ENCODE measurements around the gene SOX13. TPM values are rescaled to one million over a fixed set of nuclear protein-coding genes. Genes with fewer than 3 reads are reported as not detected.

The SOX13 gene
- total RNA-seq, 4 donors from 2014 or later, result 15.7 to 139 (median 37.9) TPM

DNA sequence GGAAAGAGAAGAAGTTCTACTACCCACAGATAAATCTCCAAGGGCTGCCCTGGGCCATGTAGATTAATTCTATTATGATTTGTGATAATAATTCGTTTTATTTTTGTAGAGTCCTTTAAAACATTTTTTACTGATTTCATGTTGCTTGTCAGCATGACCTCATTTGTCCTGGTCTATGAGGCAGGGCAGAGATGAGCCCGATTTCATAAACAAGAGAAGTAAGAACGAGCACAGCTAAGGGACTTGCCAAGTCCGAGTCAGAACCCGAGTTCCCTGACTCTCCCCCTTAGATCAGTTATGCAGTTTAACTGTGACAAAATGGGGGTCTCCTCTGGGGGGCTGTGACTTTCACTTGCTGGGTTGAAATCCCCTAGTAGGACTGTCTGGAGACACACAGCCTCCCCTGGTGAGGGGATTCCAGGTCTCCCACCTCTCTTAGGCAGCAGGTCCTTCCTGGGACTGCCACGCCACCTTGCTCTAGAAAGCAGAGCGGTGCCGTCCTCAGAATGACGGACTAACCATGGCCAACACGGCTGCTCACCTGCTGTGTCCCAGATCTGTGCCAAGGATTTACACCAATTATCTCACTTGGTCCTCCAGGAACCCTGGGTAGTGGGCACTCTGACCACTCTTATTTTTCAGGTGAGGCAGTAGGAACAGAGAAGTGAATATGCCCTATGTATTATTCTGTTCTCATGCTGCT is 31.0 kb upstream of the SOX13 start:
- no peaks in the 10 kb centered on the region for H3K27me3 ChIP-seq
- H3K4me3 ChIP-seq, result no peak overlapping the region
- H3K4me1 ChIP-seq, result peaks cover 5 to 10% of the 10 kb centered on the region in 2 donors
- TF ChIP-seq, protein P1, sequence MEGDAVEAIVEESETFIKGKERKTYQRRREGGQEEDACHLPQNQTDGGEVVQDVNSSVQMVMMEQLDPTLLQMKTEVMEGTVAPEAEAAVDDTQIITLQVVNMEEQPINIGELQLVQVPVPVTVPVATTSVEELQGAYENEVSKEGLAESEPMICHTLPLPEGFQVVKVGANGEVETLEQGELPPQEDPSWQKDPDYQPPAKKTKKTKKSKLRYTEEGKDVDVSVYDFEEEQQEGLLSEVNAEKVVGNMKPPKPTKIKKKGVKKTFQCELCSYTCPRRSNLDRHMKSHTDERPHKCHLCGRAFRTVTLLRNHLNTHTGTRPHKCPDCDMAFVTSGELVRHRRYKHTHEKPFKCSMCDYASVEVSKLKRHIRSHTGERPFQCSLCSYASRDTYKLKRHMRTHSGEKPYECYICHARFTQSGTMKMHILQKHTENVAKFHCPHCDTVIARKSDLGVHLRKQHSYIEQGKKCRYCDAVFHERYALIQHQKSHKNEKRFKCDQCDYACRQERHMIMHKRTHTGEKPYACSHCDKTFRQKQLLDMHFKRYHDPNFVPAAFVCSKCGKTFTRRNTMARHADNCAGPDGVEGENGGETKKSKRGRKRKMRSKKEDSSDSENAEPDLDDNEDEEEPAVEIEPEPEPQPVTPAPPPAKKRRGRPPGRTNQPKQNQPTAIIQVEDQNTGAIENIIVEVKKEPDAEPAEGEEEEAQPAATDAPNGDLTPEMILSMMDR (IDR thresholded peaks at IDR 0.05), result no peak
- no peak for TF ChIP-seq POLR2A (IDR thresholded peaks at IDR 0.05)
- no peaks in the 10 kb centered on the region for H3K36me3 ChIP-seq
- peak; percentile 26 to 57 for DNase-seq
- intact Hi-C loops (cut with DNase I; ENCODE audit: low total_unique reads), result no loop called here
- H3K27ac ChIP-seq, result peak overlapping the region; percentile 79 to 80
- H3K9me3 ChIP-seq, result no peaks in the 10 kb centered on the region

DNA sequence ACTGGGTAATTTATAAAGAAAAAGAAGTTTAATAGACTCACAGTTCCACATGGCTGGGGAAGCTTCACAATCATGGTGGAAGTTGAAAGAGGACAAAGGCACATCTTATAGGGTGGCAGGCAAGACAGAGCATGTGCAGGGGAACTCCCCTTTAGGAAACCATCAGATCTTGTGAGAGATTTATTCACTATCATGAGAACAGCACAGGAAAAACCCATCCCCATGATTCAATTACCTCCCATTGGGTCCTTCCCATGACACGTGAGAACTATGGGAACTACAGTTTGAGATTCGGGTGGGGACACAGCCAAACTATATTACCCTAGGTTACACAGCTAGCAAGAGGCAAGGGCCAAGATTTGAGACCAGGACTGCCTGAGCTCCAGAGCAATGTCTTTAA is 30.4 kb upstream of the SOX13 start:
- no peak for TF ChIP-seq POLR2A (IDR thresholded peaks at IDR 0.05)
- TF ChIP-seq, protein P1 (IDR thresholded peaks at IDR 0.05), result no peak
- intact Hi-C loops (cut with DNase I; ENCODE audit: low total_unique reads), result no loop called here
- H3K27ac ChIP-seq, result peak overlapping the region; percentile 79 to 80

DNA sequence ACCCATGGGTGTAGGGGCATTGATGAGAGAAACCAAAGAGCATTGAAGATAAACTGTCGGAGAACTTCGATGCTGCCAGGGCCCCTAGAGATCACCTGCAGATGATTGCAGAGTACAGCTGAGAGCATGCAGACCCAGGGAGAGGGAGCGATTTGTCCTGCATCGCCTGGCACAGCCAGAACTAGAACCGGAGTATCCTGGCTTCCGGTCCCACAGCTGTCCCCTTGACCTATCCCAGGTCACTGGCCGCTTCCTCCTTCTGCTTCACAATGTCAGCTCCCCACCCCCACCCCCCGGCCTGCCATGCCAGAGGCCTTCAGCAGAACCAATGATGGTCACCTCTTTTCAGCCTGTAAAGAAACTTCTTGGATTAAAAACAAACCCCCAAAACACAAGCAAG is 29.2 kb upstream of the SOX13 start:
- Histone ChIP-seq H3K4me1 (peaks cover 5 to 10% of the 10 kb centered on the region in 2 donors), H3K36me3 (no peaks in the 10 kb centered on the region), H3K4me3 (no peak overlapping the region), H3K27ac (no peak overlapping the region), H3K27me3 (no peaks in the 10 kb centered on the region), H3K9me3 (no peaks in the 10 kb centered on the region)
- no peak for DNase-seq
- intact Hi-C loops (cut with DNase I; ENCODE audit: low total_unique reads), result no loop called here
- TF ChIP-seq, protein P1 (IDR thresholded peaks at IDR 0.05), result no peak
- no peak for TF ChIP-seq POLR2A (IDR thresholded peaks at IDR 0.05)

More for the DNA sequence above, 30.4 kb upstream of the SOX13 start:
- DNase-seq, result no peak
- H3K36me3 ChIP-seq, result no peaks in the 10 kb centered on the region
- H3K4me1 ChIP-seq, result peaks cover 5 to 10% of the 10 kb centered on the region in 2 donors
- H3K9me3 ChIP-seq, result no peaks in the 10 kb centered on the region
- H3K27me3 ChIP-seq, result no peaks in the 10 kb centered on the region
- no peak overlapping the region for H3K4me3 ChIP-seq

DNA sequence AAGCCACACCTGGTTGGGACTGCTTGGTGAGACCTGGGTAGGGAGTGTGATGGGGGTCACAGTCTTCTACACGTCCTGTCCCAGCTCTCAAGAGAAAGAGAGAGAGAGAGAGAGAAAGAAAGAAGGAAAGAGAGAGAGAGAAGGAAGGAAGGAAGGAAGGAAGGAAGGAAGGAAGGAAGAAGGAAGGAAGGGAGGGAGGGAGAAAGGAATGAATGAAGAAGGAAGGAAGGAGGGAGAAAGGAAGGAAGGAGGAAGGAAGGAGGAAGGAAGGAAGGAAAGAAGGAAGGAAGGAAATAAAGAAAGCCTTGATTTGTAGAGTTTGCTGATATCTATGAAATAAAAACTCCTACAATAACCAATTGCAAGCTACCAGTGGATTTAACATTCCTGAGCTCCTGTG is 28.5 kb upstream of the SOX13 start:
- H3K4me3 ChIP-seq, result no peak overlapping the region
- no peak overlapping the region for H3K27ac ChIP-seq
- no peaks in the 10 kb centered on the region for H3K27me3 ChIP-seq
- intact Hi-C loops (cut with DNase I; ENCODE audit: low total_unique reads), result no loop called here
- H3K36me3 ChIP-seq, result no peaks in the 10 kb centered on the region
- DNase-seq, result no peak
- TF ChIP-seq POLR2A (IDR thresholded peaks at IDR 0.05), result no peak
- TF ChIP-seq, protein P1 (IDR thresholded peaks at IDR 0.05), result no peak
- H3K4me1 ChIP-seq, result peaks cover 5 to 10% of the 10 kb centered on the region in 2 donors
- no peaks in the 10 kb centered on the region for H3K9me3 ChIP-seq

DNA sequence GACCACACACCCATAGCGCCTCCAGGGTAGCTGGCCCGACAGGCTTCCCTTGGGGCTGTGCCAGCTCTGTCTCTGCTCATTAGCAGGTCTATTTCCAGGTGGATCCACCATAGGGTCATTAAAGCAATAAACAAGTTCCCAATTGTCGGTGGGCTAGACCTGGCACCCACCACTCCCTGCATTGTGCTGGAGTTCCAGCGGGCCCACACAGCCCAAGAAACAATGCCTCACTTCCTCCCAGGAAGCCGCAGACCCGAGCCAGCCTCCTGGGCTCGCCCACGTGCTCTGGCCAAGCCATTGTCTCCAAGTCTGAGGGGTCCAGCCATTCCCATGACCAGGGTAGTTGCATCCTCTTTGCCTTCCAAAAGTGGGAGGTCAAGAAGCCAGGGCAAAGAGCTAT is 27.5 kb upstream of the SOX13 start:
- Histone ChIP-seq H3K27me3 (no peaks in the 10 kb centered on the region), H3K27ac (no peak overlapping the region), H3K4me3 (no peak overlapping the region), H3K36me3 (no peaks in the 10 kb centered on the region), H3K9me3 (no peaks in the 10 kb centered on the region), H3K4me1 (peaks cover 5 to 10% of the 10 kb centered on the region in 2 donors)
- intact Hi-C loops (cut with DNase I; ENCODE audit: low total_unique reads), result no loop called here
- peak in 1 of 2 donors; percentile 20 for DNase-seq
- no peak for TF ChIP-seq POLR2A (IDR thresholded peaks at IDR 0.05)
- TF ChIP-seq, protein P1 (IDR thresholded peaks at IDR 0.05), result no peak

All from uterus (tissue), 4 donors.